ENCODE measurements around the gene MRPS33. TPM values are rescaled to one million over a fixed set of nuclear protein-coding genes. Genes with fewer than 3 reads are reported as not detected.
"Not testable (repeated sequence)": the region's sequence is repeated elsewhere in the genome, so short reads cannot be mapped to it uniquely, and the experiment has no call there.

Gene MRPS33
- 25.1 TPM for total RNA-seq

GRCh38 chr7:141014524-141015395 is at the start of gene MRPS33:
MRPS33 (minus strand) TSS chr7:141014952; CDS start chr7:141010633, 4,319 bp downstream.
- DNase-seq = peak; percentile 99

GRCh38 chr7:141057788-141058187 is 43.0 kb upstream of the MRPS33 start:
- no peak for DNase-seq

- no peak for DNase-seq
Measured at GRCh38 chr7:141055146-141055545, 40.4 kb upstream of the MRPS33 start.

GRCh38 chr7:141053626-141054025 is 38.9 kb upstream of the MRPS33 start:
- no peak for DNase-seq

- no peak for DNase-seq
Measured at GRCh38 chr7:141045842-141046620, 31.3 kb upstream of the MRPS33 start.

- DNase-seq = no peak
Measured at GRCh38 chr7:141045126-141045841, 30.5 kb upstream of the MRPS33 start.

GRCh38 chr7:141043616-141044015 is 28.9 kb upstream of the MRPS33 start:
- no peak for DNase-seq

- DNase-seq = no peak
Measured at GRCh38 chr7:141042222-141043193, 27.8 kb upstream of the MRPS33 start.

GRCh38 chr7:141039376-141039775 is 24.6 kb upstream of the MRPS33 start:
- DNase-seq = no peak

- DNase-seq = not testable (repeated sequence)
Measured at GRCh38 chr7:141038100-141038499, 23.3 kb upstream of the MRPS33 start.

GRCh38 chr7:141032539-141033323 is 18.0 kb upstream of the MRPS33 start:
- not testable (repeated sequence) for DNase-seq

- DNase-seq = no peak
Measured at GRCh38 chr7:141028767-141029166, 14.0 kb upstream of the MRPS33 start.

GRCh38 chr7:141027043-141027442 is 12.3 kb upstream of the MRPS33 start:
- DNase-seq = no peak

- no peak for DNase-seq
Measured at GRCh38 chr7:141024668-141025067, 9.9 kb upstream of the MRPS33 start.

- DNase-seq = no peak
Measured at GRCh38 chr7:141023295-141023694, 8.5 kb upstream of the MRPS33 start.

GRCh38 chr7:141017555-141017954 is 2.8 kb upstream of the MRPS33 start:
- DNase-seq = no peak

- DNase-seq = no peak
Measured at GRCh38 chr7:141016349-141016748, 1.6 kb upstream of the MRPS33 start.

- DNase-seq = peak; percentile 69
Measured at GRCh38 chr7:141014125-141014523, 628 bp downstream of the MRPS33 start.

- DNase-seq = no peak
Measured at GRCh38 chr7:141013345-141013715, 1.4 kb downstream of the MRPS33 start.

GRCh38 chr7:141012696-141013344 is 1.9 kb downstream of the MRPS33 start:
- no peak for DNase-seq

All from tongue (tissue), 2 donors.